Thyroid gland (tissue), 4 donors: Measurements from ENCODE around the gene ANKRD18A.

Experiments used
- CTCF ChIP-seq, 6 experiments: fragments of 200-600 bp in 3 of 6; fragments of 450-650 bp in 3 of 6; sonication (generic) in 3 of 6; IDR thresholded peaks; one replicate each; pipeline ENCODE4 v1.5.1; 2016 to 2019; ENCODE audit warnings: antibody characterized with exemption in 6 of 6, mild to moderate bottlenecking in 2 of 6, inconsistent platforms in 1 of 6, moderate library complexity in 1 of 6
- POLR2A ChIP-seq, 2 donors: fragments of 450-650 bp; IDR thresholded peaks; one replicate each; pipeline ENCODE4 v1.6.1; 2017; ENCODE audit warnings: antibody characterized with exemption in 2 of 2, mild to moderate bottlenecking in 2 of 2, moderate library complexity in 1 of 2

GRCh38 chr9:38656896-38657295 is 36.5 kb upstream of the ANKRD18A start:
- TF ChIP-seq CTCF (IDR thresholded peaks at IDR 0.05) (no peak), POLR2A (IDR thresholded peaks at IDR 0.05) (no peak)
